Tibial nerve (tissue), 3 donors: ENCODE results near the gene WT1.

ENCODE experiments used
- CTCF ChIP-seq, 5 experiments: fragments of 200-600 bp in 3 of 5; fragments of 450-650 bp in 2 of 5; sonication (generic) in 3 of 5; IDR thresholded peaks; one replicate each; pipeline ENCODE4 v1.5.1; 2016 to 2019; ENCODE audit warnings: antibody characterized with exemption in 5 of 5, mild to moderate bottlenecking in 3 of 5, moderate library complexity in 2 of 5
- POLR2A ChIP-seq, 2 donors: fragments of 450-650 bp; IDR thresholded peaks; one replicate each; pipeline ENCODE4 v1.6.1; 2017; ENCODE audit warnings: antibody characterized with exemption in 2 of 2, mild to moderate bottlenecking in 2 of 2, moderate library complexity in 2 of 2

DNA sequence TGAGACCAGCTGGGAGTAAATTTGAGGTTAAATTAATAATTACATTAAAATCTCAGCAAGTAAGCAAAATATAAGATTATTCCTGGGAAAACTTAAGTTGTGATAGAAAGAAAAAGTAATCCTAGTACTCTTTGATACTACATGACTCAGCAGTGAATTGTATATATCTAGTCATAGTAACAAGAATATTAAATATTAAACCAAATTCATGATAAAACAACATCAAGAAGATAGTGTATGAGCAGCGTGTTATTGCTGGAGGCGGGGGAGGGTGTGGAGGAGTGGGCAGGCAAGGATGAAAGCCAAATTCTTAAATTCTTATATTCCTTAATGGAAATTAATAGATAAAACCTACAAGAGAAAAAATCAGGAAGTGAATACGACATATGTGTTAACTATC, 95.2 kb downstream of the WT1 start:
- no peak for TF ChIP-seq CTCF (IDR thresholded peaks at IDR 0.05)
- TF ChIP-seq POLR2A (IDR thresholded peaks at IDR 0.05), result no peak
